OCI-M2 (cell line): Measurements from ENCODE around the gene KLHDC9.
"Not testable (repeated sequence)": the region's sequence is repeated elsewhere in the genome, so short reads cannot be mapped to it uniquely, and the experiment has no call there.

Experiments used
- DNase-seq: peaks from one replicate; lab custom pipeline; 2025; ENCODE audit not compliant: unreplicated experiment; lab: John Stamatoyannopoulos, UW

KLHDC9 gene

GRCh38 chr1:161092621-161093028 lies 5.5 kb upstream of the KLHDC9 start:
- DNase-seq, result no peak

- no peak for DNase-seq
Observed at GRCh38 chr1:161094481-161094880, 3.7 kb upstream of the KLHDC9 start.

DNA sequence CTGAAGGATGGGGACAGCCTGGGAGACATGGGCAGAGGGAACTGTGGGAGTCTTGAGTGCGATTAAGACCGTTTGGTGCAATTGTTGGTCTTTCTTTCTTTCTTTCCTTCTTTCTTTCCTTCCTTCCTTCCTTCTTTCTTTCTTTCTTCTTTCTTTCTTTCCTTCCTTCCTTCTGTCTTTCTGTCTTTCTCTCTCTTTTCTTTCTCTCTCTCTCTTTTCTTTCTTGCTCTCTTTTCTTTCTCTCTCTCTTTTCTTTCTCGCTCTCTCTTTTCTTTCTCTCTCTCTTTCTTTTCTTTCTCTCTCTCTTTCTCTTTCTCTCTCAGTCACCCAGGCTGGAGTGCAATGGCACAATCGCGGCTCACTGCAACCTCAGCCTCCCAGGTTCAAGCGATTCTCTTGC lies 2.9 kb upstream of the KLHDC9 start:
- DNase-seq, result no peak

GRCh38 chr1:161096015-161096414 lies 2.1 kb upstream of the KLHDC9 start:
- DNase-seq, result no peak

GRCh38 chr1:161096530-161096929 lies 1.6 kb upstream of the KLHDC9 start:
- no peak for DNase-seq

DNA sequence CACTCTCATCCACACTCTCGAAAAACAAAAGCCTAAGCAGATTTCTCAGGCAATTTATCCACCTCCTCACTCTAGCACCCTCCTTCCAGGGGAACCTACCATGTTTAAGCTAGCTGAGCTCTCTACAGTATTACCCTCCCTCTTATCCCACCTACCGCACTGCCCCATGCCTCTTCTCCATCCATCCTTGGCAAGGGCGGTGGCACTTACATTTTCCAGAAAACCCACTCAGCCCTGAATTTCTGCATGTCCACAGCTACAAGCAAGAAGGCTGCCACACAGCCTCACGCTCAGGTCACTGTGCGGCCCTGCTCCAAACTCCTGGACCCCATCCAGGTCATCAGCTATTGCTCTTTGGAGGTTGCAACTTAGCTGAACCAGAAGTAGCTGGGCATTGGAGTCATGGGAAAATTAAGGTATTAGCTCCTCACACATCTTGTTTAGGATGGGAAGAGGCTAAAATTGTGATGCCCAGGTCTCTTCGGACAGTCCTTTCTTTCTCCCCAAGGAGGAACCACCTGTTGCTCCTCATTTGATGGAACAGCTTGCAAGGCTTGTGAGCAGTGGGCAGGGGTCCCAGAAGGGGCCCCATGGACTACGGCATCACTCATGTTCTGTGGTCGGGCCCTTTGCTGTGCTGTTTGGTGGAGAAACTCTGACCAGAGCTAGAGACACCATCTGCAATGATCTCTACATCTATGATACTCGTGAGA lies 1.1 kb downstream of the KLHDC9 start:
- no peak for DNase-seq

- DNase-seq, result no peak
Observed at GRCh38 chr1:161100556-161100955, 2.4 kb downstream of the KLHDC9 start.

DNA sequence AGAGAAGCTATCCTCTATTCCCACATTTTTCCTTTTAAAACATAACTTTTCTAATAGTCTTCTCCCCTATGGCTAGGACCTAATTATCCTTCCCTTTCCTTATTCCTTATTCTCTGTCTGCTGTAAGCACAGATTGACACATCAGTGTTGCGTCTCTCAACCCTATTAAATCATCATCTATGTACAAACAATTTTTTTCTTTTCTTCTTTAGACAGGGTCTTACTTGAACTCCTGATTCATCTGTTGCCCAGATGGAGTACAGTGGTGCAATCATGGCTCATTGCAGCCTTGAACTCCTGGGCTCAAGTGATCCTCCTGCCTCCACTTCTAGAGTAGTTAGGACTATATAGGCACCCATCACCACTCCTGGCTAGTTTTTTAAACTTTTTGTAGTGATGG lies 8.3 kb downstream of the KLHDC9 start:
- DNase-seq, result no peak

- no peak for DNase-seq
Observed at GRCh38 chr1:161111117-161111516, 13.0 kb downstream of the KLHDC9 start.

GRCh38 chr1:161111527-161111926 lies 13.4 kb downstream of the KLHDC9 start:
- DNase-seq, result no peak

GRCh38 chr1:161113915-161114314 lies 15.8 kb downstream of the KLHDC9 start:
- DNase-seq, result no peak

- no peak for DNase-seq
Observed at GRCh38 chr1:161114556-161114955, 16.4 kb downstream of the KLHDC9 start.

DNA sequence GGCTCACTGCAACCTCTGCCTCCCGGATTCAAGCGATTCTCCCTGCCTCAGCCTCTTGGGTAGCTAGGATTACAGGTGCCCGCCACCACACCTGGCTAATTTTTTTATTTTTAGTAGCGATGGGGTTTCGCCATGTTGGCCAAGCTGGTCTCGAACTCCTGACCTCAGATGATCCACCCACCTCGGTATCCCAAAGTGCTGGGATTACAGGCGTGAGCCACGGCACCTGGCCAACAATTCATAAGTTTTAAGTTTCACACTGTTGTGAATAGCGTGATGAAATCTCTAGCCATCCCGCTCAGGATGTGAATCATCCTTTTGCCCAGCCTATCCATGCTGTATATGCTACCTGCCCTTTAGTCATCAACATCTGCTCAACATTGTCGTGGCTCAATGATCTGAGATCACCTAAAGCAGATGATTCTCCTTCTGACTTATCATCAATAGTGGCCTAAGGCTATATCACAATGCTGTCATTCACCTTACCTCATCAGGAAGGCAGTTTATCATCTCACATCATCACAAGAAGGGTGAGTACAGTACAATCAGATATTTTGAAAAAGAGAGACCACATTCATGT lies 17.1 kb downstream of the KLHDC9 start:
- no peak for DNase-seq

- DNase-seq, result not testable (repeated sequence)
Observed at GRCh38 chr1:161115961-161116360, 17.8 kb downstream of the KLHDC9 start.

DNA sequence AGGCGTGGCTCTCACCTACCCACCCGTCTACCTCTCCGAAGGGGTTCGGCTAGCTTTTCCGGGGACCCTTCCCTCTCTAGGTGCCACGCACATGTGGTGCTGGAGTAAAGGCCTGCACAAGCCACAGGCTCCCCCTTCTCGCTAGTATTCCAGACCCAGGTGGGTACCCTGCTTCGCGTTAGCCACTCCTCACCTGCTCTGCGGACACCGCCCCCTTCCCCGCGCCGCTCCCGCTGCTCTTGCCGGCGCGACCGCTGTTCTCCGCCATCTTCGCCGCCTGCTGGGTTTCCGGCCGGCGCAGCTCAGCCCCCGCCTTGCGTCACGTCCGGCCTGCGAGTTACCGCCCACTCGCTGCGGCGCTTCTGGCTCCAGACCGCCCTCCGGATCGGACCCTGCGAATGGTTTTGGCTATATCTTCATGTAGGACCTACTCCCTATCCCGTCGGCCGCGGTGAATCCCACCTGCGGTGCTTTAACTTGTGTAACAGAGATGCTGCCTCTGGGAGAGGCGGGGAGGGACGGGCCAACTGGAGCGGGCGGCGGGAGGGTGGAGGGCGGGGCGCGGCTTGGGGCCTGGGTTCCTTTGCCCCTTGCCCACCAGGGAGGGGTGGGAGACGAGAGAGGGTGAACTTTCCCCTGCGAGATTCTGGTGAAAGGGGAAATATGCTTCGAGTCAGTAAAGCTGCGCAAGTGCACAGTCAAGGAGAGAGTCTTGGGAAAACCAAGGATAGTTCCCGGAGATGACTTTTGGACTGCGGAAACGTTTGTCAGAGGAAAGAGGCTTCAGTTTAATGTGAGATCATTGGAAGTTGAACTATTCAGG lies 19.8 kb downstream of the KLHDC9 start, which contains the start of the genes NIT1 and PFDN2:
NIT1 (plus strand) TSS at position 347 of the 823 bp plus-strand sequence; CDS start at position 419, 72 bp downstream.
PFDN2 (minus strand) TSS at position 279 of the 823 bp plus-strand sequence; CDS start at position 268, 11 bp downstream.
- DNase-seq, result peak; percentile 35

GRCh38 chr1:161119092-161119903 lies 21.1 kb downstream of the KLHDC9 start:
- DNase-seq, result no peak

- DNase-seq, result no peak
Observed at GRCh38 chr1:161121042-161121650, 23.0 kb downstream of the KLHDC9 start.

GRCh38 chr1:161121834-161122233 lies 23.7 kb downstream of the KLHDC9 start:
- DNase-seq, result no peak

- DNase-seq, result no peak
Observed at GRCh38 chr1:161122967-161123366, 24.8 kb downstream of the KLHDC9 start.

DNA sequence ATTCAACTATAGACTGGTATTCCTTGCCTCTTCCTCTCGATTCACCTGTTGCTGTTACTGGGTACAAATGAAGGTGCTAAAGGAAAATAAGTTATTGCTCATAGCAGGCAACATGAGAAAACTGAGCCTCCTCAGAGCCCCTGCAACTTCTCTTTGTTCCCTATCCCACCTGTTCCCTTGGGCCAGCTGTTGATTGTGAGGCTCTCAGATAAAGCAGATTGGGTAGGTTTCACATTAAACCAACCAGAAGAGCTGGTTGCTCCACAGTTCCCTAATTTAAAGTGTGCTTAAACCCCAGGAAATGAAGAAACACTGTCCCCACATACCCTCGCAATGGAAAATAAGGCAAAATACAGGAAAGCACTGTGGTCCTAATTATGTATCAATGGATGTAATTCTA lies 29.5 kb downstream of the KLHDC9 start:
- DNase-seq, result no peak
